Trophoblast cell (in vitro differentiated cells and primary cell): ENCODE measurements around the gene CD63.

Source experiments
- DNase-seq, 2 donors: peaks; one replicate each; pipeline ENCODE4 v3.0.0-alpha.2; 2016
- H2AFZ ChIP-seq: 2 replicates; pipeline ENCODE4 v1.6.1; 2013; ENCODE audit warnings: low read length, moderate library complexity, mild to moderate bottlenecking; ENCODE audit not compliant: insufficient read depth, poor library complexity
- H2AK5ac ChIP-seq: 2 replicates; pipeline ENCODE4 v1.6.1; 2013; ENCODE audit warnings: mild to moderate bottlenecking, low read length
- H2BK120ac ChIP-seq: 2 replicates; pipeline ENCODE4 v1.6.1; 2013; ENCODE audit warnings: low read length, mild to moderate bottlenecking, moderate library complexity; ENCODE audit not compliant: insufficient read depth, poor library complexity
- H2BK12ac ChIP-seq: 2 replicates; pipeline ENCODE4 v1.6.1; 2013; ENCODE audit warnings: mild to moderate bottlenecking, low read length, moderate library complexity
- H2BK5ac ChIP-seq: 2 replicates; pipeline ENCODE4 v1.6.1; 2013; ENCODE audit warnings: low read length, low read depth, moderate library complexity, mild to moderate bottlenecking; ENCODE audit not compliant: poor library complexity
- H3K14ac ChIP-seq: 2 replicates; pipeline ENCODE4 v1.6.1; 2013; ENCODE audit warnings: mild to moderate bottlenecking, low read length
- H3K18ac ChIP-seq: 2 replicates; pipeline ENCODE4 v1.6.1; 2013; ENCODE audit warnings: mild to moderate bottlenecking, low read length
- H3K23ac ChIP-seq: 2 replicates; pipeline ENCODE4 v1.6.1; 2013; ENCODE audit warnings: low read length
- H3K27ac ChIP-seq: 2 replicates; pipeline ENCODE4 v1.5.1; 2013; ENCODE audit warnings: low read depth, mild to moderate bottlenecking, inconsistent platforms, low read length, moderate library complexity
- H3K27me3 ChIP-seq: 2 replicates; pipeline ENCODE4 v1.6.1; 2013; ENCODE audit warnings: inconsistent platforms, mild to moderate bottlenecking, low read length, moderate library complexity; ENCODE audit not compliant: insufficient read depth
- H3K36me3 ChIP-seq, 2 experiments: 1 replicate in 1 of 2; 2 replicates in 1 of 2; pipeline ENCODE4 v1.6.1; 2013; ENCODE audit warnings: low read length in 2 of 2, mild to moderate bottlenecking in 2 of 2, moderate library complexity in 1 of 2; ENCODE audit not compliant: insufficient read depth in 2 of 2, control insufficient read depth in 1 of 2
- H3K4ac ChIP-seq: 2 replicates; pipeline ENCODE4 v1.6.1; 2013; ENCODE audit warnings: low read depth, mild to moderate bottlenecking, low read length, moderate library complexity
- H3K4me1 ChIP-seq, 2 experiments: 1 replicate in 1 of 2; 2 replicates in 1 of 2; pipeline ENCODE4 v1.6.1; 2013; ENCODE audit warnings: low read length in 2 of 2, mild to moderate bottlenecking in 2 of 2, moderate library complexity in 1 of 2; ENCODE audit not compliant: insufficient read depth in 2 of 2, control insufficient read depth in 1 of 2
- H3K4me2 ChIP-seq: 2 replicates; pipeline ENCODE4 v1.6.1; 2013; ENCODE audit warnings: inconsistent platforms, mild to moderate bottlenecking, low read length, moderate library complexity
- H3K4me3 ChIP-seq: 2 replicates; pipeline ENCODE4 v1.5.1; 2013; ENCODE audit warnings: mild to moderate bottlenecking, low read depth, low read length, inconsistent platforms
- H3K79me1 ChIP-seq: one replicate; pipeline ENCODE4 v1.6.1; 2013; ENCODE audit warnings: low read length
- H3K79me2 ChIP-seq: 2 replicates; pipeline ENCODE4 v1.6.1; 2013; ENCODE audit warnings: low read length, mild to moderate bottlenecking; ENCODE audit not compliant: control insufficient read depth, insufficient read depth, poor library complexity
- H3K9ac ChIP-seq: 2 replicates; pipeline ENCODE4 v1.6.1; 2013; ENCODE audit warnings: mild to moderate bottlenecking, low read length
- H3K9me3 ChIP-seq: 2 replicates; pipeline ENCODE4 v1.6.1; 2013; ENCODE audit warnings: low read depth, mild to moderate bottlenecking, control low read depth, inconsistent platforms, low read length; ENCODE audit not compliant: insufficient read depth
- H4K12ac ChIP-seq: 2 replicates; pipeline ENCODE4 v1.6.1; 2013; ENCODE audit warnings: low read depth, mild to moderate bottlenecking, low read length, moderate library complexity
- H4K8ac ChIP-seq: 2 replicates; pipeline ENCODE4 v1.6.1; 2013; ENCODE audit warnings: low read depth, mild to moderate bottlenecking, low read length, moderate library complexity
- H4K91ac ChIP-seq: one replicate; pipeline ENCODE4 v1.6.1; 2013; ENCODE audit warnings: low read depth, mild to moderate bottlenecking, low read length, moderate library complexity
- WGBS: extraction: QIAGEN DNeasy Blood & Tissue Kit; methylation state at CpG from one replicate; pipeline ENCODE4 v1.1.7; 2013; ENCODE audit warnings: missing lambda C conversion rate; ENCODE audit not compliant: insufficient read length, insufficient coverage; ENCODE audit errors: extremely low coverage; 5-methylcytosine and 5-hydroxymethylcytosine counted together

Gene CD63

DNA sequence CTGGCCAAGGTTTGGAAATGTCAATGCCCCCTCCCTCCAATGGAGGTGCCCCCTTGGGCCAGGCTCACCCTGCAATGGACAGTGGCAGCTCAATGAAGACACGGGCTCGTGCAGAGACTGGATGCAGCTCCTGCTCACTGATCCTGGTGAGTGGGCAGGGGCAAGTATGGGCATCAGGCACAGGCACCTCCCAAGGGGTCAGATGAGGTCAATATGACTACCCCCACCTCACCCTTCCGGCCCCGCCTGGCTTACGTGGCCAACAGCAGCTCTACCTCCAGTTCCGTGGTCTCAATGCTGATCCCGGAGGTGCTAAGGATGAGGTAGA is 34.7 kb downstream of the CD63 start:
- Histone ChIP-seq H3K27ac (no peak overlapping the region), H4K91ac (no peak overlapping the region), H3K9ac (no peak overlapping the region), H3K4me3 (no peak overlapping the region), H2AFZ (no peak overlapping the region), H3K9me3 (peaks cover 8% of the 10 kb centered on the region), H3K18ac (no peak overlapping the region), H3K36me3 (no peaks in the 10 kb centered on the region), H3K27me3 (no peaks in the 10 kb centered on the region), H2BK12ac (no peak overlapping the region), H2BK5ac (no peak overlapping the region), H2BK120ac (no peak overlapping the region), H3K23ac (no peak overlapping the region), H4K12ac (no peak overlapping the region), H3K4me1 (no peaks in the 10 kb centered on the region), H3K79me2 (no peaks in the 10 kb centered on the region), H4K8ac (no peak overlapping the region), H3K14ac (no peak overlapping the region), H3K79me1 (no peaks in the 10 kb centered on the region), H2AK5ac (no peak overlapping the region), H3K4ac (no peak overlapping the region), H3K4me2 (no peak overlapping the region)
- no CpG with 5 or more reads among the region's 7 CpGs for WGBS
- no peak for DNase-seq

DNA sequence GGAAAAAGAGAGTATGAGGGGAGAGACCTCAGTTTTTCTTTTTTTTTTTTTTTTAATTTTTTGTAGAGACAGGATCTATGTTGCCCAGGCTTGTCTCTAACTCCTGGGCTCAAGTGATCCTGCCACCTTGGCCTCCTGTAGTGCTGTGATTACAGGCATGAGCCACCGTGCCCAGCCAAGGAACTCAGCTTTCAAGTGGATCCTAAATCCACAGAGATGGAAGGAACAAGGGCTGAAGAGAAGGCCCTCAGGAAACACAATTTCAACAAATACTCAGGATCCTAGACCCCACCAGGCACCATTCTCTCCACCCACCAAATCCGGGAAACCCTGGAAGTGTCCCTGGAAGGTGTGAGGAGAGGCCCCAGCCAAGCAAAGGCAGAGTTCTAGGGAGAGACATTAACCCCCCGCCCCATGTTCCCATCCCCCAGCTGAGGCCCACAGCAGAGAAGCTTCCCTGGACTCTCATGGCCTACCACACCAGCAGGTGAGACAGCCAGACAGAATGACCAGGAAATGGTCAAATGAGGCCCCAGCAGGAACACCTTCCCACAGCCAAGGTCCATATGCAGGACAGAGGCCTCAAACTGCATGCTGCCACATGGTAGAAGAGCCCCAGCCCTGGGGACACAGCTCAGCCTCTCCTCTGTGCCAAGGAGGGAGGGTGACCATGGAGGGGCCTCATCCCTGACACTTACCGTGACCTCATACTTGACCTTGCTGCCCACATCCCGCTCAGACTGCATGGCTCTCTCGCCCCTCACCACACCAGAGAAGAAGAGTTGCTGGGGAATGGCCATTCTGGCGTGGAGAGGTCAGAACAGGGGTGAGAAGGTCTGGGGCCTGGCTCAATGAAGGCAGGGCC is 35.3 kb downstream of the CD63 start:
- H3K18ac ChIP-seq: no peak overlapping the region
- no peaks in the 10 kb centered on the region for H3K79me2 ChIP-seq
- no CpG with 5 or more reads among the region's 7 CpGs for WGBS
- no peak overlapping the region for H3K23ac ChIP-seq
- H3K27me3 ChIP-seq: no peaks in the 10 kb centered on the region
- no peak overlapping the region for H2AFZ ChIP-seq
- H4K91ac ChIP-seq: no peak overlapping the region
- no peak overlapping the region for H3K4ac ChIP-seq
- no peak overlapping the region for H4K8ac ChIP-seq
- no peak overlapping the region for H4K12ac ChIP-seq
- no peak overlapping the region for H3K9ac ChIP-seq
- H3K27ac ChIP-seq: no peak overlapping the region
- DNase-seq: no peak
- H2BK120ac ChIP-seq: no peak overlapping the region
- H2BK5ac ChIP-seq: no peak overlapping the region
- H3K36me3 ChIP-seq: no peaks in the 10 kb centered on the region
- H3K9me3 ChIP-seq: peaks cover 8% of the 10 kb centered on the region
- H3K4me1 ChIP-seq: no peaks in the 10 kb centered on the region
- H2AK5ac ChIP-seq: no peak overlapping the region
- no peak overlapping the region for H2BK12ac ChIP-seq
- H3K4me3 ChIP-seq: no peak overlapping the region
- no peaks in the 10 kb centered on the region for H3K79me1 ChIP-seq
- no peak overlapping the region for H3K4me2 ChIP-seq
- H3K14ac ChIP-seq: no peak overlapping the region

DNA sequence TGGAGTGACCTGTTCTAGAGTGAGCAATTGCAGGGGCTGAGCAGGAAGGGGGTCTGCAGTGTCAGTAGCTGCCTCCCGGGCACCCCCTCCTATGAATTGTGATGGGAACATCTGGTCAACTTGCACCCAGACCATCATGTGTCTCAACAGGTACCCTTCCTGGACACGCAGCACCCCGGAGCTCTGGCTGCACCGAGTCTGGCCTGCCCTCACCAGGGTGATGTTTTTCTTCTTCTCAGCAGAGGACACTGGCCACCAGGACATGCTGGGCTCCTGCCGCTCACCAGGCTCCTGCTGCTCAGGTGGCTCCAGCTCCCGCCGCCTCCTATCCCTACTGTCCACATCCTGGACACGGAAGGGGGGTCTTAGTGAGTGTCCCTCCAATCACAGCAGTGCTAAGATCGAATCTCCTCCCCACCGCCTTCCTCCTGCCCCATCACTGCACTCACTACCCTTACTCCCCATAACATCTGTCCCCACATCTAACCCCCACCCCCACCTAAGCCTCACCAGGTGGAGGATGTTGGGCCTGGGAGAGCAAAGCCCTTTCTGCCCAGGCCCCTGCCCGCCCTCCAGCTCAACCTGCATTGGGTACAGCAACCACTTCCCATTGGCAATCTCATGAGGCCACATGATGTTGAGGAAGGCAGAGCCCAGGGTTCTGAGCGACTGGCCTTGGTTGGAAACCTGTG is 36.0 kb downstream of the CD63 start:
- H2AK5ac ChIP-seq: no peak overlapping the region
- no peaks in the 10 kb centered on the region for H3K27me3 ChIP-seq
- H2BK12ac ChIP-seq: no peak overlapping the region
- no CpG with 5 or more reads among the region's 12 CpGs for WGBS
- no peak overlapping the region for H3K14ac ChIP-seq
- H3K79me2 ChIP-seq: no peaks in the 10 kb centered on the region
- no peak overlapping the region for H3K18ac ChIP-seq
- H4K12ac ChIP-seq: no peak overlapping the region
- no peaks in the 10 kb centered on the region for H3K4me1 ChIP-seq
- no peaks in the 10 kb centered on the region for H3K36me3 ChIP-seq
- no peak for DNase-seq
- H3K4me2 ChIP-seq: no peak overlapping the region
- H2AFZ ChIP-seq: no peak overlapping the region
- no peak overlapping the region for H2BK5ac ChIP-seq
- H3K9me3 ChIP-seq: peaks cover 8% of the 10 kb centered on the region
- no peak overlapping the region for H3K9ac ChIP-seq
- H2BK120ac ChIP-seq: no peak overlapping the region
- no peaks in the 10 kb centered on the region for H3K79me1 ChIP-seq
- no peak overlapping the region for H3K4ac ChIP-seq
- no peak overlapping the region for H3K4me3 ChIP-seq
- H4K91ac ChIP-seq: no peak overlapping the region
- no peak overlapping the region for H3K27ac ChIP-seq
- H3K23ac ChIP-seq: no peak overlapping the region
- H4K8ac ChIP-seq: no peak overlapping the region

- Histone ChIP-seq H2BK12ac (no peak overlapping the region), H3K9me3 (peaks cover 7% of the 10 kb centered on the region), H2BK5ac (no peak overlapping the region), H3K18ac (no peak overlapping the region), H3K36me3 (no peaks in the 10 kb centered on the region), H3K23ac (no peak overlapping the region), H3K4me2 (no peak overlapping the region), H3K27me3 (no peaks in the 10 kb centered on the region), H2AK5ac (no peak overlapping the region), H3K4me1 (no peaks in the 10 kb centered on the region), H3K79me2 (no peaks in the 10 kb centered on the region), H3K14ac (no peak overlapping the region), H4K91ac (no peak overlapping the region), H3K27ac (no peak overlapping the region), H4K12ac (no peak overlapping the region), H3K4me3 (no peak overlapping the region), H4K8ac (no peak overlapping the region), H3K4ac (no peak overlapping the region), H3K9ac (no peak overlapping the region), H3K79me1 (no peaks in the 10 kb centered on the region), H2BK120ac (no peak overlapping the region), H2AFZ (no peak overlapping the region)
- DNase-seq: no peak
- no CpG with 5 or more reads among the region's 16 CpGs for WGBS
These were observed 39.8 kb downstream of the CD63 start for GRCh38 chr12:55688716-55689655.
